HepG2 (cell line): ENCODE measurements around the gene AP1S3. TPM values are rescaled to one million over a fixed set of nuclear protein-coding genes. Genes with fewer than 3 reads are reported as not detected.

Experiments
- ATAC-seq: fragments of 200-7000 bp; cut with Tn5 transposase; 3 replicates; pipeline ENCODE4 v1.9.1; 2020; ENCODE audit warnings: mild to moderate bottlenecking, moderate library complexity
- BruUV-seq: library from RNA; stranded (reverse); fragments of 400-500 nt; replicated peaks from 2 replicates; lab custom pipeline; 2021; lab: Mats Ljungman, UMichigan
- CTCF ChIA-PET: fragments of 300-600 bp; formaldehyde crosslinking; extraction: SDS; loops from one replicate; lab custom pipeline; 2021; ENCODE audit warnings: low total read pairs, inconsistent platforms, low intra/inter-chr PET ratio; lab: Yijun Ruan, JAX
- POLR2A ChIA-PET: fragments of 350-600 bp; sonication (Branson Sonifier 250); formaldehyde crosslinking; loops from one replicate; lab custom pipeline; 2020; ENCODE audit warnings: antibody characterized with exemption, inconsistent platforms; lab: Yijun Ruan, JAX
- DNase-seq: peaks from one replicate; pipeline ENCODE4 v3.0.0-alpha.2; 2015; ENCODE audit warnings: low spot score
- FAIRE-seq: peaks from 3 replicates; lab custom pipeline; 2011; peaks lifted over from hg19 to GRCh38; lab: Jason Lieb, UNC
- H2AFZ ChIP-seq: one replicate; pipeline ENCODE4 v1.6.1; 2011; ENCODE audit warnings: low read length, inconsistent platforms
- H3K27ac ChIP-seq: fragments of 300-600 bp; 3 replicates; pipeline ENCODE4 v1.8.0; 2011; ENCODE audit warnings: mixed run types, mild to moderate bottlenecking, mixed read lengths, low read length, inconsistent platforms; ENCODE audit not compliant: insufficient read depth; ENCODE audit errors: extremely low read length
- H3K27me3 ChIP-seq, 2 experiments: fragments of 200-600 bp in 1 of 2; 2 replicates in 1 of 2; 3 replicates in 1 of 2; pipeline versions ENCODE4 v1.6.0 to v1.8.0; 2011; ENCODE audit warnings: low read length in 2 of 2, mild to moderate bottlenecking in 2 of 2, moderate library complexity in 2 of 2, inconsistent platforms in 1 of 2; ENCODE audit not compliant: insufficient read depth in 2 of 2, control insufficient read depth in 1 of 2
- H3K36me3 ChIP-seq, 2 experiments: fragments of 200-600 bp in 1 of 2; replicated peaks in 1 of 2; 2 replicates in 1 of 2; 3 replicates in 1 of 2; pipeline versions ENCODE4 v1.5.1 to v1.8.0; 2011; ENCODE audit warnings: low read length in 2 of 2, inconsistent platforms in 1 of 2; ENCODE audit not compliant: insufficient read depth in 2 of 2, control insufficient read depth in 1 of 2
- H3K4me1 ChIP-seq: 2 replicates; pipeline ENCODE4 v1.5.1; 2012; ENCODE audit warnings: low read length, inconsistent platforms; ENCODE audit not compliant: insufficient read depth
- H3K4me2 ChIP-seq: 2 replicates; pipeline ENCODE4 v1.6.0; 2011; ENCODE audit warnings: low read depth, low read length, inconsistent platforms
- H3K4me3 ChIP-seq, 3 experiments: fragments of 200-600 bp in 1 of 3; sonication (generic), shearing (Covaris generic) in 1 of 3; replicated peaks in 1 of 3; 2 replicates each; pipeline ENCODE4 v1.5.1; 2011 to 2016; ENCODE audit warnings: low read length in 3 of 3, inconsistent platforms in 2 of 3, low read depth in 2 of 3, mild to moderate bottlenecking in 2 of 3, control low read depth in 1 of 3, mixed read lengths in 1 of 3; ENCODE audit not compliant: insufficient read depth in 1 of 3
- H3K79me2 ChIP-seq: one replicate; pipeline ENCODE4 v1.6.1; 2011; ENCODE audit warnings: low read length, inconsistent platforms; ENCODE audit not compliant: insufficient read depth
- H3K9ac ChIP-seq: 2 replicates; pipeline ENCODE4 v1.6.0; 2011; ENCODE audit warnings: mild to moderate bottlenecking, low read depth, low read length, inconsistent platforms; ENCODE audit not compliant: insufficient read depth
- H3K9me3 ChIP-seq: 2 replicates; pipeline ENCODE4 v1.5.1; 2012; ENCODE audit warnings: mild to moderate bottlenecking, low read length
- H4K20me1 ChIP-seq: 2 replicates; pipeline ENCODE4 v1.6.0; 2011; ENCODE audit warnings: inconsistent platforms, mild to moderate bottlenecking, low read length, moderate library complexity; ENCODE audit not compliant: insufficient read depth
- FOXA1 ChIP-seq, 2 experiments: fragments of 450-650 bp in 1 of 2; sonication (generic) in 1 of 2; formaldehyde crosslinking in 1 of 2; IDR thresholded peaks; 2 replicates each; pipeline versions ENCODE4 v1.4.0 to v1.6.1; 2016 to 2020; ENCODE audit warnings: missing genetic modification reagents in 1 of 2
- GLI4 ChIP-seq: sonication (generic); formaldehyde crosslinking; IDR thresholded peaks from 2 replicates; pipeline ENCODE4 v1.5.1; 2020; ENCODE audit warnings: missing genetic modification reagents, mild to moderate bottlenecking, moderate library complexity, borderline replicate concordance
- HDAC6 ChIP-seq: fragments of 200-600 bp; sonication (generic); IDR thresholded peaks from 2 replicates; pipeline ENCODE4 v1.7.0; 2017; ENCODE audit warnings: mild to moderate bottlenecking, antibody characterized with exemption, low read length, low read depth
- HNRNPK ChIP-seq: fragments of 200-400 bp; formaldehyde crosslinking; IDR thresholded peaks from 2 replicates; pipeline ENCODE4 v1.6.1; 2018; ENCODE audit warnings: low read length, low read depth, moderate library complexity, mild to moderate bottlenecking; ENCODE audit not compliant: poor library complexity, severe bottlenecking
- MIER3 ChIP-seq: IDR thresholded peaks from 2 replicates; pipeline ENCODE4 v1.6.1; 2016; ENCODE audit warnings: missing compliant biosample characterization, borderline replicate concordance
- MTF1 ChIP-seq: sonication (generic); formaldehyde crosslinking; IDR thresholded peaks from 2 replicates; pipeline ENCODE4 v1.5.0; 2020; ENCODE audit warnings: missing genetic modification reagents
- NKX3-1 ChIP-seq: sonication (generic); formaldehyde crosslinking; IDR thresholded peaks from 2 replicates; pipeline ENCODE4 v1.5.0; 2020; ENCODE audit warnings: missing genetic modification reagents
- RBFOX2 ChIP-seq: fragments of 200-400 bp; formaldehyde crosslinking; IDR thresholded peaks from 2 replicates; pipeline ENCODE4 v1.6.1; 2017; ENCODE audit warnings: low read depth, mild to moderate bottlenecking, low read length
- RFX3 ChIP-seq: IDR thresholded peaks from 2 replicates; pipeline ENCODE4 v1.6.1; 2016; ENCODE audit warnings: missing biosample characterization, missing genetic modification reagents
- SMAD9 ChIP-seq: sonication (generic); formaldehyde crosslinking; IDR thresholded peaks from 2 replicates; pipeline ENCODE4 v1.5.1; 2020; ENCODE audit warnings: mild to moderate bottlenecking, missing genetic modification reagents
- TAF15 ChIP-seq: fragments of 200-400 bp; formaldehyde crosslinking; IDR thresholded peaks from one replicate; pipeline ENCODE4 v1.6.1; 2018; ENCODE audit warnings: mild to moderate bottlenecking, low read depth, low read length; ENCODE audit not compliant: poor library complexity, severe bottlenecking
- ZBTB2 ChIP-seq: sonication (generic); formaldehyde crosslinking; IDR thresholded peaks from 2 replicates; pipeline ENCODE4 v1.8.0; 2022; ENCODE audit warnings: low read depth, missing genetic modification reagents
- ZNF292 ChIP-seq: sonication (generic); formaldehyde crosslinking; IDR thresholded peaks from 2 replicates; pipeline ENCODE4 v1.8.1; 2022; ENCODE audit warnings: mild to moderate bottlenecking, low read depth, missing genetic modification reagents, borderline replicate concordance
- ZNF335 ChIP-seq: sonication (generic); formaldehyde crosslinking; IDR thresholded peaks from 2 replicates; pipeline ENCODE4 v1.4.0; 2020; ENCODE audit warnings: missing genetic modification reagents
- ZNF800 ChIP-seq: sonication (generic); formaldehyde crosslinking; IDR thresholded peaks from 2 replicates; pipeline ENCODE4 v1.4.0; 2020; ENCODE audit warnings: missing genetic modification reagents
- WGBS: methylation state at CpG from one replicate; pipeline ENCODE4 v1.1.6; 2017; ENCODE audit warnings: low lambda C conversion rate; 5-methylcytosine and 5-hydroxymethylcytosine counted together
- in situ Hi-C: cut with HindIII; loops from 2 replicates; pipeline ENCODE4 v1.10.0; 2017; ENCODE audit warnings: low pct_unique_long_range_greater_than_20kb; ENCODE audit not compliant: extremely low pct_ligation_motif_present
- intact Hi-C: fragments of 100-400 bp; cut with micrococcal nuclease; formaldehyde crosslinking; loops from one replicate; pipeline ENCODE4 v1.10.0; 2022; ENCODE audit not compliant: unreplicated experiment
- polyA plus RNA-seq, 8 experiments: library from polyadenylated mRNA; depleted of rRNA in 3 of 8; stranded (reverse) in 7 of 8; unstranded in 1 of 8; fragments of >200 nt; fragmentation: Illumina TruSeq in 4 of 8; extraction: Trizol in 4 of 8; gene quantifications; 2 replicates each; pipeline versions ENCODE4 v1.2.1 to v1.2.3, GENCODE V29; 2011 to 2016; ENCODE audit warnings: low read depth in 4 of 8, missing spikeins in 1 of 8, mixed read lengths in 1 of 8; ENCODE audit not compliant: insufficient read depth in 1 of 8
- total RNA-seq, 5 experiments: library from RNA; depleted of rRNA; stranded (reverse); fragments of >200 nt; fragmentation: Illumina TruSeq; extraction: Trizol; gene quantifications; 2 replicates each; pipeline ENCODE4 v1.2.3, GENCODE V29; 2016; ENCODE audit warnings: low read depth in 1 of 5
- TF ChIP-seq, protein P1 (sequence below): sonication (generic); formaldehyde crosslinking; IDR thresholded peaks from 2 replicates; pipeline ENCODE4 v1.4.0; 2020; ENCODE audit warnings: low read depth, mild to moderate bottlenecking, missing genetic modification reagents

AP1S3 gene
- total and polyA plus RNA-seq, 2 of the 13 experiments (the other 11 are each of a cell fraction or from before 2014, with no cell fraction given) = 3.0 to 16.3 TPM

DNA sequence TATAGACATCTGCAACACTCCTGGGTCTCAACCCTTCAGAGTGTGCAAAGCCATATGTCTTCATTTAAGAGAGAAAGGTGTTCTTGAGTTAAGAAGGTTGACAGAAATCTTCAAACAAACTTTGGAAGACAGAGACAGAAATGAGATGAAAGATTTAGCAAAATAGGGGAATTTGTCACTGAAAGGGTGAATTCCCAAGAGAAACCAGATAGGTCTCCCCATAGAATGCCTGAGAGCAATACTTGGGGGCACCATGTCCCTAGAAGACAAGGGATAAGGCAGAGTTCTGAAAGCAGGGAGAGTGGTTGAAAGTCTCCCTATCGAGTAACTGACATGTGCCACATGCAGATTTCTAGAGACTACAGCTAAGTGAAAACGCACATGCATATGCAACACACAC, 50.0 kb downstream of the AP1S3 start:
- Histone ChIP-seq H3K36me3 (no peaks in the 10 kb centered on the region), H3K27ac (no peak overlapping the region), H3K79me2 (peaks cover 2% of the 10 kb centered on the region), H3K9me3 (no peaks in the 10 kb centered on the region), H3K9ac (no peak overlapping the region), H4K20me1 (no peaks in the 10 kb centered on the region), H3K4me3 (no peak overlapping the region), H3K27me3 (no peaks in the 10 kb centered on the region), H2AFZ (no peak overlapping the region), H3K4me1 (peaks cover 13% of the 10 kb centered on the region), H3K4me2 (no peak overlapping the region)
- intact Hi-C loops = no loop called here
- 90% methylated on average over 2 of the region's 2 CpGs for WGBS
- DNase-seq (no peak), FAIRE-seq (no peak), ATAC-seq (no peak)
- ChIA-PET POLR2A (no interaction called here), CTCF (no interaction called here)
- TF ChIP-seq RBFOX2 = no peak
- no peak for TF ChIP-seq HNRNPK
- TF ChIP-seq HDAC6 = no peak
- TF ChIP-seq MTF1 (CRISPR knock-in tag) = no peak
- TF ChIP-seq SMAD9 = no peak
- TF ChIP-seq, protein P1, sequence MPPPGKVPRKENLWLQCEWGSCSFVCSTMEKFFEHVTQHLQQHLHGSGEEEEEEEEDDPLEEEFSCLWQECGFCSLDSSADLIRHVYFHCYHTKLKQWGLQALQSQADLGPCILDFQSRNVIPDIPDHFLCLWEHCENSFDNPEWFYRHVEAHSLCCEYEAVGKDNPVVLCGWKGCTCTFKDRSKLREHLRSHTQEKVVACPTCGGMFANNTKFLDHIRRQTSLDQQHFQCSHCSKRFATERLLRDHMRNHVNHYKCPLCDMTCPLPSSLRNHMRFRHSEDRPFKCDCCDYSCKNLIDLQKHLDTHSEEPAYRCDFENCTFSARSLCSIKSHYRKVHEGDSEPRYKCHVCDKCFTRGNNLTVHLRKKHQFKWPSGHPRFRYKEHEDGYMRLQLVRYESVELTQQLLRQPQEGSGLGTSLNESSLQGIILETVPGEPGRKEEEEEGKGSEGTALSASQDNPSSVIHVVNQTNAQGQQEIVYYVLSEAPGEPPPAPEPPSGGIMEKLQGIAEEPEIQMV = no peak
- TF ChIP-seq GLI4 (CRISPR knock-in tag) = no peak
- no peak for TF ChIP-seq RFX3 (CRISPR knock-in tag)
- TF ChIP-seq ZNF335 (CRISPR knock-in tag) = no peak
- TF ChIP-seq FOXA1 (IDR thresholded peaks at IDR 0.05) = no peak
- TF ChIP-seq FOXA1 (CRISPR knock-in tag; IDR thresholded peaks at IDR 0.05) = no peak
- no peak for TF ChIP-seq TAF15
- TF ChIP-seq ZNF800 (CRISPR knock-in tag) = no peak
- TF ChIP-seq NKX3-1 = no peak
- no peak for TF ChIP-seq ZBTB2 (CRISPR knock-in tag)
- TF ChIP-seq ZNF292 (CRISPR knock-in tag) = no peak
- no peak for TF ChIP-seq MIER3 (CRISPR knock-in tag)
- in situ Hi-C loops = loop anchor here (25.0 kb wide), 1 partner anchor 825 kb away; no protein-coding TSS in a partner anchor
- no TSS peak for BruUV-seq
